Activated T-helper 1 cell treated with Interleukin-2 at 50 U/mL for 16 hours (primary cell): ENCODE data around the gene SIRT2.

Experiments used
- DNase-seq: peaks from one replicate; pipeline ENCODE4 v3.0.0-alpha.2; 2020; ENCODE audit warnings: low read depth

SIRT2 gene

GRCh38 chr19:38920602-38921419 lies 21.4 kb upstream of the SIRT2 start:
- DNase-seq: no peak

GRCh38 chr19:38919837-38920601 lies 20.6 kb upstream of the SIRT2 start:
- no peak for DNase-seq

DNA sequence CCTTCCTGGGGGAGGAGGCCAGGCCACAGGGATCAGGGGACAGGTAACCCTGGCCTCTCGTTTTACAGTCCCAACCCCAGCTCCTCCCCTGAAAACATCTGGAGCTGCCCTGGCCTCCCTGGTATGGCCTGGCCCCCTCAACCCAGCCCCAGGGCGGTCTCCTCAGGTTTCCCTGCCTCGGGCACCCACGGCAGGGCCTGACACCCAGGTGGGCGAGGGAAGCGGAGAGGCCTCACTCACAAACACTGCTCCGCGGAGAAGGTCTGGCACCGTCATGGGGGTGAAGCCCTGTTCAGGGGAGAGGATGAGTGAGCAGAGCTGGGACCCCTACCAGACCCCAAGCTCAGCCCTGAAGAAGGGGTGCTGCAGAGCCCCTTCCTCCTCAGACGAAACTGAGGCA lies 19.1 kb upstream of the SIRT2 start:
- no peak for DNase-seq

GRCh38 chr19:38917921-38918491 lies 18.6 kb upstream of the SIRT2 start:
- DNase-seq: no peak

- no peak for DNase-seq
These were observed 18.1 kb upstream of the SIRT2 start for GRCh38 chr19:38917516-38917915.

DNA sequence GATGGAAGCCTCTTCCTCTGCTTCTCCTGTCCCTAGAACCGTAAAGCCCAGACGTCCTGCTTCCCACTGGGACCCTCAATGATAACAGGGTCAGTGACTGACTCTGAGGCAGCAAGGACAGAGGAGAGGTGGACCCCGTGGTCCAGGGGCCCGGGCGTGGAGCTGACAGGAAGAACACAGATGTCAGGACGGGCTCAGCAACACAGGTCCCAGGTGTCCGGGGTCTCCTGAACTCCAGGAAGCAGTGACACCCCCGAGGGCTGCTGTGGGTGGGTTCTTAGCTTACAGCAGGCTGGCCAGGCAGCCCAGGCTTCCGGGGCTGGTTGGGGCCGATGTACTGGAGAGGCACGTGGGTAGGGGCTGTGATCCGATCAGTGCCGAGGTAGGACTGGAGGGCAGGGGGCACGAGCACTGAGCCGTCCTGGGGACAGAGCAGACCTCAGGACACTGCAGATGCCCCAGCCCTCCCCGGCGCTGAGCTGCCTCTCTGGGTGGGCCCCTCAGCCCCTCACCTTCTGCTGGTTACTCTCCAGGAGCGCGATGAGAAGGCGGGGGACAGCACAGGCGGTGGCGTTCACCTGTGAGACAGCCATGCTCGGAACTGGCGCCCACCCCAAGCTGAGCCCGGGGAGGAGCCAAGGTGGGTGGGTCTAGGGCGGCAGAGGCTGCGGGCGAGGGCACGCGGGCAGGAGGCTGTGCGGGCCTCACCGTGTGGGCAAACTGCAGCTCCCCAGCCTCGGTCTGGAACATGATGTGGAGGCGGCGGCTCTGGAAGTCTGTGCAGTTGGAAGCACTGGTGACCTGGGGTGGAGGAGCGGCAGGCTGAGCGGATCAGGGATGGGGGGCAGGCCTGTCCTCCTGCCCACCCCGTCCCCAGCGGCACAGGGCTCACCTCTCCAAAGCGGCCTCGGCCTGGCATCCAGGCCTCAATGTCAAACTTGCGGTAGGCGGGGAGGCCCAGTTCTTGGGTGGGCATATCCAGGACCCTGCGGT lies 16.2 kb upstream of the SIRT2 start:
- DNase-seq: no peak

DNA sequence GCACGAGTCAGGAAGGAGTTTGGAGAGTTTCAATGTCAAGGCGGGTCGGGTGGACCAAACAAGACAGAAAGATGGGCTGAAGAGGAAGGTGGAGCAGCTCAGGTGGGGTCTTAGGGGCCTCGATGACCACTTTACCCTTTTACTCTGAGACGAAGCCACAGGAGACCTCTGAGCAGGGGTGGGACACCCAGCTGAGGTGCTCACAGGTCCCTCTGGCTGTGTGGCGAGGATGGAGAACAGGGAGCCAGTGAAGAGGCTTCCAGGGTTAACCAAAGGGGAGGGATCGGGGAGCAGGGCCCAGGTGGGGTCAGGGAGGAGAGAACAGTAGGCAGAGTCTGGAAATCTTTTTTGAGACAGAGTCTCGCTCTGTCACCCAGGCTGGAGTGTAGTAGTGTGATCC lies 14.5 kb upstream of the SIRT2 start:
- DNase-seq: no peak

DNA sequence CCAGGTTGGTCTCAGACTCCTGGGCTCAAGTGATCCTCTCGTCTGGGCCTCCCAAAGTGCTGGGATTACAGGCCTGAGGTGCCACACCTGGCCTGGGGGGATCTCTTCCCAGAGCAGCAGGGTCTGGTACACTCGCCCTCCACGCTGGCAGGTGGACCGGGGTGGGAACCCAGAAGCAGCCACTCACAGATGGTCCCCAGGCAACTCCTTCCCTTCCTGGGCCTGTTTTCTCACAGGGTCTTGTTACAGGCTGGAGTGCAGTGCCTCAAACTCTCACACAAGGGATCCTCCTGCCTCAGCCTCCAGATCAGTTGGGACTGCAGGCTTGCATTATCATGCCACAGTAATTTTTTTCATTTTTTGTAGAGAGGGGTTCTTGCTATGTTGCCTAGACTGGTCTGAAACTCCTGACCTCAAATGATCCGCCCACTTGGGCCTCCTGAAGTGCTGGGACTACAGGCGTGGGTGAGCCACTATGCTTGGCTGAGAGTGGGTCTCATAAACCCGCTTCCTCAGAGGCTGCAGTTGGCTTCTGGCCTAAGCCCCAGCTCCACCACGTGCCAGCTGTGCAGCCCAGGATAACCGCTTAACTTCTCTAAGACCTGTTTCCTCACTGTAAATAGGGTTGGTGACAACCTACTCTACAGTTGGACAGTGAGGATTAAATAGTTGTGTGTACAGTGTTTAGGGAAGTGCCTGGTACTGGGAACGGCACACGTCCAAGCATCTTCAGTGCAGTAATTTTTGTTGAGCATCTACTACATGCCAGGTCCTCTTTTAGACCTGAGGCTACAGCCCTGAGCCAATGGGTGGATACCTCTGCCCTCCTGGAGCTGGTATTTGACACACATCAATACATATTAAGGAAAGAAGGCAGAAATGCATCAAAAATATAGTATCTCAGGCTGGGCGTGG lies 13.4 kb upstream of the SIRT2 start:
- no peak for DNase-seq

GRCh38 chr19:38911388-38912001 lies 12.1 kb upstream of the SIRT2 start:
- no peak for DNase-seq

DNA sequence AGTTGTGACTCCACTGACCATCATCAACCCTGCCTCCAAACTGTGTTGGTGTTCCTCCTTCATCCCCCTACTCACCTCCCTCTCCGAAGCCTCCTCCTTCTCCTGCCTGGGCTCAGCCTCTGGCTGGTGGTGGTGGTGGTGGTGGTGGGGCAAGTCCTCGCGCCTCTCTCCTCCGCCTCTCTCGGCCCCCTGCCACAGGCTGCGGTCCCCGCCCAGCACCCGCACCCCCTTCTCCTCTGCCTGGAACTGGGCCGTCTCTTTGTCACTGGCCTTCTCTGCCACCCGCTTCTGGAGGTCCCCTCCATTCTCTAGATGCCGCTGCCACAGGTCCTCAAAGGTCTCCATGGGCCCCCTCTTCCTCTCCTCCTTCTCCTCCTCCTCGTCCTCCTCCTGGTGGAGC lies 11.1 kb upstream of the SIRT2 start:
- no peak for DNase-seq

DNA sequence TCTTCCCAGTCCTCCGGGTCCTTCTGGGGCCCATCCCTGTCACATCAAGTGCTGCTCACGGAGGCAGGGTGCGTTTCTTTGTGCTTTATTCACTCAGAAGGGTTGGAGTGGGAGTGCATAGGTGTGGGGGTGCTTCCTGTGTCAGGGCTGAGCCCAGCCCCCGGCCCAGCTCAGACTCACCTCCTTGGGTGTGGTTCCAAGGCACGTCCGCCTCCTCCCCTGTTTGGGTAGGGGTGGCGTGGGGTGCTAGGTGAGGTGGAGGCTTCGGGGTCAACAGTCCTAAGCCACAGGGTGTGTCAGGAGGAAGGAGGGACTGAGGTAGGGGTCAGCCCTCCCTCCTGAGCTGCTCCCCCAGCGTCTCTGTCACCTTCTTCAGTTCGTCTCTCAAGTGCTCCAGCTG lies 9.5 kb upstream of the SIRT2 start:
- DNase-seq: no peak

DNA sequence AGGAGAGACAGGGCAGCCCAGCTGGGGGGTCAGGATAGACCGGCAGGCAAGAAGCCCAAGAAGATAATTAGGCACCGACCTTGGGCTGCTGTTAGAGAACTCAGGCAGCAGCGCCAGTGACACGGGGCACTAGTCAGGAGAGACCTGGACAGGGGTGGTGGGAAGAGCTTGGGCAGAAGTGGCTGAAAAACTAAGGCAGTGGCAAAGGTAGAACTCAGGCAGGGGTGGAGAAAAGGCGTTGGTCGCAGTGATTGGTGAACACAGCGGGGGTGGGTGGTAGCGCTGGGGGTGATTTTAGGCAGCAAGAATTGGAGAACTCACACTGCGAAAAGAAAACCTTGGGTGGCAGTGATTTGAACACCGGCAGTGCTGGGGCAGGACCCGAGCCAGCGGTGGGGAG lies 8.3 kb upstream of the SIRT2 start:
- DNase-seq: no peak

- no peak for DNase-seq
These were observed 7.8 kb upstream of the SIRT2 start for GRCh38 chr19:38907227-38907626.

- DNase-seq: no peak
These were observed 6.2 kb upstream of the SIRT2 start for GRCh38 chr19:38905620-38906019.

GRCh38 chr19:38904581-38905539 lies 5.4 kb upstream of the SIRT2 start:
- no peak for DNase-seq

DNA sequence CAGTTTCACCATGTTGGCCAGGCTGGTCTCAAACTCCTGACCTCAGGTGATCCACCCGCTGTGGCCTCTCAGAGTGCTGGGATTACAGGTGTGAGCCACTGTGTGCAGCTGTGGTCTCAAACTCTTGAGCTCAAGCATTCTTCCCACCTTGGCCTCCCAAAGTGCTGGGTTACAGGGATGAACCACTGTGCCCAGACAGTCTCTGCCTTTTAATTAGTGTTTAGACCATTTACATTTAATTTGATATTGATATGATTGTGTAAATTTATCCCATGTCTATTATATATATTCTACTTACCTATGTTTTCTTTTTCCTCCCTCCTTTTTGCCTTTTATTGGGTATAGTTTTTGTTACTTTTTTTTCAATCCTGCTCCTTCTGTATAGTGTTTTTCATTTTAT lies 2.3 kb upstream of the SIRT2 start:
- DNase-seq: no peak

DNA sequence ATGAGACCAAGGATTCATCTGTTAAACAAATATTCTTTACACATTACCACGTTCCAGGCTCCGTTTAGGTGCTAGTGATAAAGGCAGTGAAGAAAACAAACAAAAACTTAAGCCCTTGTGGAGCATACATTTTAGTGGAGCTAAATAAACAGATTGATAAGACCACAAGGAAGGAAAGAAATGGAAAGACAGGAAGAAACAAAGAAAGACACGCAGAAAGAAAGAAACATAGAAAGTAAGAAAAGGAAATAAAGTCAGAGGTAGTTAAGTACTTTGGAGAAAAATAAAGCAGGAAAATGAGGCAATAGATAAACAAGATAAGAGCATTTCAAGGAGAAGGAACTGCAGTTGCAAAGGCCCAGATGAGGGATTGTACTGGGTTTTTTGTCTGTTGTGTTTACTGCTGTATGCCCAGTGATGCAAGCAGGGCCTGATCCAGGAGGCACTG lies 1.3 kb upstream of the SIRT2 start:
- no peak for DNase-seq

DNA sequence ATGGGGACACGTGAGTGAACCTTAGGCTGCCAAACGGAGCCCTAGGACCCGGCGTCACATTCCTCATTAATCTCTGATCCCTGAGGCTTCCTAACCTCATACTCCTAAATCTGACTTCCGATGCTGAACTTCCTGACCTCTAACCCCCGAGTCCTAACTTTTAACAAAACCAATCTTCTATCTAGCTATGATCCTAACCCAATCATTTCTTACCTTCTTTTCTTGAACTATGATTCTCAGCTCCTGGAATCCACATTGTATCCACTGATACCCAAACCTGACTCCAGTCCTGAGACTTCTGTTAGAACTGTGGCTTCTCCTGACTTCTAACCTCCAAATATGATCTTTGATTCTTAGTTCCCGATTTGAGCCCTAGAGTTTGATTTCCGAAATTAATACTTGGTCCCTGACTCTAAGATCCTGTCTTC lies 798 bp upstream of the SIRT2 start:
- no peak for DNase-seq

DNA sequence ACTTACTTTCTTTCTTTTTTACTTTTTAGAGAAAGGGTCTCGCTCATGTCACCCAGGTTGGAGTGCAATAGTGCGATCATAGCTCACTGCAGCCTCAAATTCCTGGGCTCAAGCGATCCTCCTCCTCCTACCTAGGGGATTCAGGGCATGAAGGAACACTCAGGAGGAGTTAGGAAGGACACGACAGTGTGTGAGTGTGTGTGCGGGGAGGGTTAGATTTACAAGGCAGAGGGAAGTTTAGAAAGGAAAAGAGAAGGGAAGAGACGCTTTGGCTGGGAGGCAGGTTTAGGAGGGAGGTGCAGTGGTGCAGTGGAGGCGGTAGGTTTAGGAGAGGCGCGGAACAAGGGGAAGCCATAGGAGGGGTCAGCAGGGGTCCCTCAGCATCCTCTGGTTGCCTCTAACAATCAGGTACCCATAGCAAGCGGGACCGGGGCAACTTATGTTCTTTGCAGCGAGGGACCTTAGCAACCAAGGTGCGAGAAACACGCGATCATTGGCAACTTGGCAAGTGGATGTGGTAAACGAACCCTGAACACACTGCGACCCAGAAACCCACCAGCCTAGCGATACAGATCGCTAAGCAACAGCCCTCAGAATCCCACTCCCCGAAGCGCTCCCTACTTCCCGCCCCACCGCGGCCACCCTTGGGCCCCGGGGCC lies 501 bp downstream of the SIRT2 start:
- no peak for DNase-seq
